ENCODE measurements around the gene SMYD1.

- no peak for TF ChIP-seq CTCF (IDR thresholded peaks at IDR 0.05)
- TF ChIP-seq EZH2phosphoT487 (IDR thresholded peaks at IDR 0.05), result no peak
Measured at GRCh38 chr2:88139804-88140203, 72.2 kb downstream of the SMYD1 start.

Measured in neural progenitor cell (in vitro differentiated cells).